MV-4-11 (cell line): ENCODE data around the gene PDIA6.
"Not testable (repeated sequence)": the region's sequence is repeated elsewhere in the genome, so short reads cannot be mapped to it uniquely, and the experiment has no call there.

Experiments
- DNase-seq: peaks from one replicate; lab custom pipeline; 2025; lab: John Stamatoyannopoulos, UW

Gene PDIA6

GRCh38 chr2:10810202-10811161 is 2.1 kb downstream of the PDIA6 start:
- peak; percentile 19 for DNase-seq

DNA sequence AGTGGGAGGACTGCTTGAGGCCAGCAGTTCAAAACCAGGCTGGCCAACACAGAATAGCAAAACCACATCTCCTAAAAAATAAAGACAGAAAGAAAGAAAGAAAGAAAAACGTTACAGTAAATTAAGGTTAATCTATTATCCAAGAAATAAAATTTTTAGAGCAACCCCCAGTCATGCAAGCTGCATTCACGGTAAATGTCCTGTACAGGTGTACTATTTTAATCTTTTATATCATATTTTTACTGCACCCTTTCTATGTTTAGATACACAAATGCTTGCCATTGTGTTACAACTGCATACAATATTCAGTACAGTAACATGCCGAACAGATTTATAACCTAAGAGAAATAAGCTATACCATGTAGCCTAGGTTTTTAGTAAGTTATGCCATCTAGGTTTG is 6.0 kb downstream of the PDIA6 start:
- no peak for DNase-seq

DNA sequence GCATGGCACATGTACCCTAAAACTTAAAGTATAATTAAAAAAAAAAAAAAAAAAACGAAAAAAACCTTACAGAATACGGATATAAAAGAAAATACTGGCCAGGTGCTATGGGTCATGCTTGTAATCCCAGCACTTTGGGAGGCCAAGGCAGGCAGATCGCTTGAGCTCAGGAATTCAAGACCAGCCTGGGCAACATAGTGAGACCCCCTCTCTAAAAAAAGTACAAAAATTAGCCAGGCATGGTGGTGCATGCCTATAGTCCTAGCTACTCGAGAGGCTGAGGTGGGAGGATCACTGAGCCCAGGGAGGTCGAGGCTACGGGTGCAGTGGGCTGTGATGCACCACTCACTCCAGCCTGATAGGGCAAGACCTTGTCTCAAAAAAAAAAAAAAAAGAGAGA is 6.6 kb downstream of the PDIA6 start:
- DNase-seq = not testable (repeated sequence)

GRCh38 chr2:10802657-10803056 is 9.9 kb downstream of the PDIA6 start:
- no peak for DNase-seq

- DNase-seq = no peak
Measured at GRCh38 chr2:10800163-10800562, 12.4 kb downstream of the PDIA6 start.

- DNase-seq = no peak
Measured at GRCh38 chr2:10798783-10799182, 13.8 kb downstream of the PDIA6 start.

GRCh38 chr2:10796703-10797102 is 15.9 kb downstream of the PDIA6 start:
- DNase-seq = no peak

DNA sequence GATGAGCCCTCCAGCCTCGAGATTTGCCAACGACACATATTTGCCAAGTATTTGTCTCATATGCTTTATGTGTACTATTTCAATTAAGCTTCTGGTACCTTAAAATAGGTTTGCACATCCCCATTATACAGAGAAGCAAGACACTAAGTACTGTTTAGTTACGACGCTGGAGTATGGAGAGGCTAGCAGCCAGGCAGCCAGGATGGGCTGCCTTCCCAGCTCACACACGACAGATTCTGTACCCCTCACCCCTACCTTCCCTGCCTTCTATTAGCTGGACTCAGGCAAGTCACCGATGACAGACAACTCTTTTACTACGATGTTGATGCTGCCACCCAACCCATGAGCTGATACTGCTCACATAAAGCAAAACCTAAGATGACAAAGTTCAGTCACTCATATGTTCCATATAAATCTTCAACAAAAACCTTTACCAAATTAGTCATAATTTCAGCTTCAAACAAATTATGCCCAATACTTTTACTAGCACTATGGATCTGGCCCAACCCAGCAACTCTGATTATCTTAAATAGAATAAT is 17.0 kb downstream of the PDIA6 start:
- no peak for DNase-seq

DNA sequence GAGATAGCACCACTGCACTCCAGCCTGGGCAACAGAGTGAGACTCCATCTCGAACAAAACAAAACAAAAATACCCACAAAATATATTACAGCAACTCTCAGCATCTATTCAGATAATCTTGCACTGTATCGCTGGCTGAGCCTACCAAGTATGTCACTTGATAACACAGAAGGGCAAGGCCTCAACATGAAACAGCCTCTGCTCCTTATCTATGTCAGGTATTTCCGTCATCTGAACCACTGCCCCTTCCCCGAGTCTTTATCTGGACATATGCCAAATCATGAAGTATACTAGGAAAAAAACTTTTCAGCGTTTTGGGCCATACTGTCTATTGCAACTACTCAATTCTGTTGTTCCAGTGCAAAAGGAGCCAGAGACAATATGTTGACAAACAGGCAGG is 17.7 kb downstream of the PDIA6 start:
- no peak for DNase-seq

DNA sequence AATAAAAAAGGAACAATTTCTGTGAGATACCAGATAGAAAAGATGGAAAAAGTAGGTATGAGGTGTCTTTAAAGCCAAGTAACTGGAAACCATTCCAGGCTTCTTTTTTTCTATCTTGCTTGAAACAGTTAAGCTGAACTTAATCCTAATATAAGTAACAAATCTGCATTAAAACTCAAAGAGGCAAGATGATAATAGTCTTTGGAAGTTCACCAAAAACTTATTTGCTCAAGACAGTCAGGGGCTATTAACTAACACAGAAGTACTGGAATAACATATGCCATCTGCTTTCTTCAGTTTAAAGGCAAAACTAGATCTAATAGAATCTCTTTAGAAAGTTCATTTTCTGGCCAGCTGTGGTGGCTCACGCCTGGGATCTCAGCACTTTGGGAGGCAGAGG is 18.8 kb downstream of the PDIA6 start:
- DNase-seq = no peak

- no peak for DNase-seq
Measured at GRCh38 chr2:10792660-10793400, 19.8 kb downstream of the PDIA6 start.

- no peak for DNase-seq
Measured at GRCh38 chr2:10792001-10792634, 20.5 kb downstream of the PDIA6 start.

DNA sequence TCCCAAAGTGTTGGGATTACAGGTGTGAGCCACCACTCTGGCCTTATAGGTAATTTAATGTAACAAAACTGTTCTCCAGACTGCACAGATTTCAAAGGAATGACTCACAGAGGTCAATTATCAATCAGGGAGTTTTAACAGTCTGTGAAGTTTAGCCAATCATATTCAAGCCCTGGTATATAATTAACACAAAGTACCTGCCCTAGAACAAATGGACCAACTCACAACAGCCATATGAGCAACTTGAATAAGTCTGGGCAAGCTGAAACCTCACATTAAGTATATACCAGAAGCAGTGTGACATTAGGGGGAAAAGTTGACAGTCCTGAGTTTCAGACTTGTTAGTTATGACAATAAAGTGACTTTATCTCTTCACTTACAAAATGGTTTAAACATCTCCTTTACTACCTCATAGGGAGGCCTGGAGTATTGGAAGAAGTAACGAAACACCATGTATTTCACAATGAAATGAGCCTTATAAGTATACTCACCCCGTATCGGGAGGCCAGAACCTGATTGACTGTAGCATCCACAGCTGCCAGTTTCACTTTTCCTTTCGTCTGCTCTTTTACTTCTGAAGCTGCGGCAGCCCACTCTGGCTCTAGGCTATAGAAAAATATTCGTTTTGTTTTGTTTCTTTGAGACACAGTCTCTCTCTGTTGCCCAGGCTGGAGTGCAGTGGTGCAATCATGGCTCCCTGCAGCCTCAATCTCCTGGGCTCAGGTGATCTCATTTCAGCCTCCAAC is 22.2 kb downstream of the PDIA6 start:
- DNase-seq = peak; percentile 61

DNA sequence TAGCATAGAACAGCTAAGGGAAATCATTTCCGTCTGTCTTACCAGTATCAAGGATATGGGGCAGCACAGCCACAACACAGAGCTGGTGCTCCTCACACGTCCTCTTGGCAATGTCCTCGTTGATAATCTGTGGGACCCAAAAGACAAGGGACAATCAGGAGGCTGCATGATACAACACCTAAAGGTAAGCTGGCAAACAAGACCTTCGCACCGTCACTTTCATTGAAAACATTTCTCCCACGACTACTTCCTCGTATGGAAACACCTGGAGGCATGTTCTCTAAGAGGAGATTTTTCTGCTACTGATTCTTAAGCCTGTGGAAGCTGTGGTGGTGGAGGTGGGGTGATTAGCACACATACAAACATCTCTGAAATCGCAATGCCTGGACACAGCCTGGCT is 23.7 kb downstream of the PDIA6 start:
- DNase-seq = no peak

GRCh38 chr2:10787176-10787968 is 25.2 kb downstream of the PDIA6 start:
- no peak for DNase-seq

GRCh38 chr2:10786240-10786982 is 26.2 kb downstream of the PDIA6 start:
- DNase-seq = no peak

DNA sequence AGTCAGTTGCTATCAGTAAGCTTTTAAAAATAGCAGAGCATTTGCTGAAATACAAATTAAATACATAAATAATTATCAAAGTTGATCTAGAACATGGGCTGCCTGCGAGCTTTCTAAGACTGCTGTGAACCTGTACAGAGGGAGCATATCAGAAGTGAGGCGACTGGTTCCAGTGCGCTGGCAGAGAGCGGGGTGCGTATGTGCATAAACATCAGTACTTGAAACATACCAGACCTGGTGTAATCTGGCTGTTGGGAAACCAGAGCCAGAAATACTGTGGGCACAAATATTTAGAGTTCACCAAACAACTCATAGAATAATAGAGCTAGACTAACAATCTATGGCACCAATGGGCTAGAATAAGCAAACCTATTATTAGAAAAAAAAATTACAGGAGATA is 27.3 kb downstream of the PDIA6 start:
- DNase-seq = no peak

DNA sequence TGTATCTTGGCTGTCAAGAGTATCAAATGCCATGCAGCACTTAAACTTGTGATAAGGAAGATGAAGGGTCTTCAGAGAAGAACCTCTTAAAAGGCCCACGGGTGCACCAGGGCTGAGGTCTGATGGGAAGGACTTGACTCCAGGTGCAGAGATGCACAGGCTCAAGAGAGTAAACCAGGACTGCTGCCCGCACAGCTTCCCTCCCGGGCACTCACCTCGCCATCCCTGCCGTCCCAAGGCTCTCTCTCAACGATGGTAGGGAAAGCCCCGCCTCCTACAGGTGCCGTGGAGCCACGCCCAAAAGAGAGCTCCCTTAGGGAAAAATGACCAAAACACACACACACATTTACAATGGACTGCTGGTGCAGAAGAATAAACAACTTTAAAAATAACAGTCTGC is 27.9 kb downstream of the PDIA6 start:
- no peak for DNase-seq

DNA sequence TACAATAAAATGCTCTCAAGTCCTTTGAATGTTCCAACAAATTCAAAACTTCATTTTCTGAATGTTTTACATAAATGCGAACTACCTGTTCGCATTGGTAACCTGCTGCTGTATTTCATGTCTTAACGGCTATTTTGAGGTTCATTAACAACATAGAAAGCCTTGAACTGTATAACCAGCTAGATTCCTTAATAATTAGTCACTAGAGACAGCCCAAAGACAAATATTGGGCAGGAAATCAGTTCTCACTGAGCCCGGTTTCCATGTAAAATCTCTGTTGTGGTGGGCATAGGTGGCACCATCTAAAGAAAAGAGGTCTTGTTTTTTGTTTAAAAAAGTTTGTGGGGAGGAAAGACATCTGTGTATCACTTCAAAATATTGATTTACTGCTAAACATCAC is 29.2 kb downstream of the PDIA6 start:
- DNase-seq = no peak

- no peak for DNase-seq
Measured at GRCh38 chr2:10781746-10782145, 30.8 kb downstream of the PDIA6 start.
